Fibroblast of lung (primary cell): ENCODE measurements around the gene AGR3. TPM values are rescaled to one million over a fixed set of nuclear protein-coding genes. Genes with fewer than 3 reads are reported as not detected.

Experiments
- DNase-seq, 2 donors: peaks; one replicate each; pipeline versions ENCODE4 v3.0.0 to v3.0.0-alpha.2; 2010; ENCODE audit warnings: low read depth in 2 of 2
- H2AFZ ChIP-seq: 2 replicates; pipeline ENCODE4 v1.5.1; 2012; ENCODE audit warnings: low read length, control low read depth, inconsistent platforms
- H3K27ac ChIP-seq: 2 replicates; pipeline ENCODE4 v1.5.1; 2011; ENCODE audit warnings: low read length, control low read depth; ENCODE audit not compliant: insufficient read depth
- H3K27me3 ChIP-seq: 2 replicates; pipeline ENCODE4 v1.5.1; 2011; ENCODE audit warnings: mild to moderate bottlenecking, low read length; ENCODE audit not compliant: control insufficient read depth, insufficient read depth
- H3K36me3 ChIP-seq: 2 replicates; pipeline ENCODE4 v1.5.1; 2011; ENCODE audit warnings: low read length; ENCODE audit not compliant: control insufficient read depth, insufficient read depth
- H3K4me1 ChIP-seq: 2 replicates; pipeline ENCODE4 v1.5.1; 2011; ENCODE audit warnings: low read length; ENCODE audit not compliant: control insufficient read depth, insufficient read depth; ENCODE audit errors: extremely low read depth
- H3K4me2 ChIP-seq: 2 replicates; pipeline ENCODE4 v1.5.1; 2011; ENCODE audit warnings: low read length, control low read depth; ENCODE audit not compliant: insufficient read depth; ENCODE audit errors: extremely low read depth
- H3K4me3 ChIP-seq, 4 experiments: fragments of 200-600 bp in 1 of 4; sonication (generic) in 1 of 4; replicated peaks in 1 of 4; 2 replicates each; pipeline ENCODE4 v1.5.1; 2011 to 2016; ENCODE audit warnings: low read length in 4 of 4, low read depth in 3 of 4, mild to moderate bottlenecking in 3 of 4, control low read depth in 2 of 4, inconsistent platforms in 1 of 4, mixed read lengths in 1 of 4; ENCODE audit not compliant: insufficient read depth in 1 of 4; ENCODE audit errors: control extremely low read depth in 1 of 4
- H3K79me2 ChIP-seq: 2 replicates; pipeline ENCODE4 v1.5.1; 2012; ENCODE audit warnings: mild to moderate bottlenecking, low read length, inconsistent platforms; ENCODE audit not compliant: control insufficient read depth, insufficient read depth
- H3K9ac ChIP-seq: 2 replicates; pipeline ENCODE4 v1.5.1; 2011; ENCODE audit warnings: mild to moderate bottlenecking, low read length, control low read depth; ENCODE audit not compliant: insufficient read depth
- H3K9me3 ChIP-seq: 2 replicates; pipeline ENCODE4 v1.5.1; 2012; ENCODE audit warnings: low read depth, low read length; ENCODE audit not compliant: control insufficient read depth, insufficient read depth
- H4K20me1 ChIP-seq: 2 replicates; pipeline ENCODE4 v1.5.1; 2011; ENCODE audit warnings: low read length; ENCODE audit not compliant: control insufficient read depth, insufficient read depth; ENCODE audit errors: extremely low read depth
- CTCF ChIP-seq, 2 donors: IDR thresholded peaks in 1 of 2; conservative IDR thresholded peaks in 1 of 2; 1 replicate in 1 of 2; 2 replicates in 1 of 2; pipeline ENCODE4 v1.5.1; 2011 to 2012; ENCODE audit warnings: low read length in 2 of 2, control low read depth in 1 of 2, inconsistent platforms in 1 of 2, low read depth in 1 of 2, mild to moderate bottlenecking in 1 of 2
- EZH2 ChIP-seq: IDR thresholded peaks from 2 replicates; pipeline ENCODE4 v1.5.1; 2012; ENCODE audit warnings: low read length, control low read depth, mild to moderate bottlenecking; ENCODE audit errors: missing control alignments
- polyA plus RNA-seq, 2 donors: library from polyadenylated mRNA; depleted of rRNA in 1 of 2; stranded (reverse) in 1 of 2; unstranded in 1 of 2; fragments of >200 nt; gene quantifications; 2 replicates each; pipeline ENCODE4 v1.2.1, GENCODE V29; 2011 to 2012; ENCODE audit warnings: missing spikeins in 1 of 2
- total RNA-seq: library from RNA; depleted of rRNA; stranded (reverse); fragments of >200 nt; gene quantifications from 2 replicates; pipeline ENCODE4 v1.2.1, GENCODE V29; 2014

Gene AGR3
- total and polyA plus RNA-seq, 2 donors (not counting 1 experiment from before 2014, with no cell fraction given): not detected

- H3K27me3 ChIP-seq: no peaks in the 10 kb centered on the region
- H2AFZ ChIP-seq: no peak overlapping the region
- peaks cover 2% of the 10 kb centered on the region for H3K4me1 ChIP-seq
- H4K20me1 ChIP-seq: no peaks in the 10 kb centered on the region
- H3K27ac ChIP-seq: no peak overlapping the region
- H3K79me2 ChIP-seq: no peaks in the 10 kb centered on the region
- H3K36me3 ChIP-seq: no peaks in the 10 kb centered on the region
- no peak overlapping the region for H3K9ac ChIP-seq
- H3K9me3 ChIP-seq: no peaks in the 10 kb centered on the region
- H3K4me2 ChIP-seq: no peak overlapping the region
- H3K4me3 ChIP-seq: no peak overlapping the region
- TF ChIP-seq CTCF (conservative IDR thresholded peaks at IDR 0.05 in 1 of 2, IDR thresholded peaks at IDR 0.05 in 1 of 2; ENCODE audit: low read depth in 1 of 2, low read length in 2 of 2): no peak
- no peak for TF ChIP-seq EZH2
- DNase-seq: no peak
Measured at GRCh38 chr7:16913643-16914042, 31.9 kb upstream of the AGR3 start.

GRCh38 chr7:16912540-16912939 is 30.8 kb upstream of the AGR3 start:
- Histone ChIP-seq H3K4me2 (no peak overlapping the region), H3K4me3 (no peak overlapping the region), H3K4me1 (peaks cover 2% of the 10 kb centered on the region), H3K27ac (no peak overlapping the region), H3K36me3 (no peaks in the 10 kb centered on the region), H3K9me3 (no peaks in the 10 kb centered on the region), H3K79me2 (no peaks in the 10 kb centered on the region), H3K27me3 (no peaks in the 10 kb centered on the region), H2AFZ (no peak overlapping the region), H3K9ac (no peak overlapping the region), H4K20me1 (no peaks in the 10 kb centered on the region)
- DNase-seq: no peak
- TF ChIP-seq EZH2: no peak
- no peak for TF ChIP-seq CTCF (conservative IDR thresholded peaks at IDR 0.05 in 1 of 2, IDR thresholded peaks at IDR 0.05 in 1 of 2; ENCODE audit: low read depth in 1 of 2, low read length in 2 of 2)

DNA sequence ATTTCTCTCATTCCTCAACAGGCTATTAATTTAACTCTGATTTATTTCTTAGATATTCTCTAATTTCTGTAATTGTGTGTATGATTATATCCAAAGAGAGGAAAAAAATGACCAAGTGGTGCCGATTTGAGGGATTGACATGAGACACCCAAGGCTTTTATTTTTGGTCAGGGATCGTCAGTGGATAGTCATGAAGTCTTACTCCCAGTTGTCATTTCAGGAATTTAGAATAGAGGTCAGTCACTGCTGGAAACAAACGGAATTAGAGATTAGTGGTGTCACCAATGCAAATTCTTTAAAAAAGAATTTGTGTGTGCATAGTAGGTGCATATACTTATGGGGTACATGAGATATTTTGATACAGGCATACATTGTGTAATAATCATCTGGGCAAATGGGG is 26.8 kb upstream of the AGR3 start:
- H3K4me1 ChIP-seq: no peaks in the 10 kb centered on the region
- H2AFZ ChIP-seq: no peak overlapping the region
- H3K4me3 ChIP-seq: no peak overlapping the region
- no peaks in the 10 kb centered on the region for H4K20me1 ChIP-seq
- H3K79me2 ChIP-seq: no peaks in the 10 kb centered on the region
- H3K27ac ChIP-seq: no peak overlapping the region
- TF ChIP-seq CTCF (conservative IDR thresholded peaks at IDR 0.05 in 1 of 2, IDR thresholded peaks at IDR 0.05 in 1 of 2; ENCODE audit: low read depth in 1 of 2, low read length in 2 of 2): no peak
- no peak for TF ChIP-seq EZH2
- H3K36me3 ChIP-seq: no peaks in the 10 kb centered on the region
- no peak overlapping the region for H3K9ac ChIP-seq
- H3K4me2 ChIP-seq: no peak overlapping the region
- no peaks in the 10 kb centered on the region for H3K9me3 ChIP-seq
- no peak for DNase-seq
- no peaks in the 10 kb centered on the region for H3K27me3 ChIP-seq
